ENCODE measurements around the gene NDOR1. TPM values are rescaled to one million over a fixed set of nuclear protein-coding genes. Genes with fewer than 3 reads are reported as not detected.
"Not testable (repeated sequence)": the region's sequence is repeated elsewhere in the genome, so short reads cannot be mapped to it uniquely, and the experiment has no call there.

Gene NDOR1
- total RNA-seq, 1 donor from 2014 or later: 31.6 TPM

GRCh38 chr9:137240841-137241489 is 35.5 kb downstream of the NDOR1 start, which contains the start of gene TUBB4B:
Gene TUBB4B (plus strand): TSS chr9:137241287. CDS start chr9:137241361, 74 bp downstream.
- H3K9me3 Mint-ChIP-seq (ENCODE audit: unreplicated experiment): peaks cover 5% of the 10 kb centered on the region
- peaks cover 15% of the 10 kb centered on the region for H3K27me3 Mint-ChIP-seq (ENCODE audit: unreplicated experiment)
- no peak for TF ChIP-seq CTCF (IDR thresholded peaks at IDR 0.05; ENCODE audit: partially characterized antibody, unreplicated experiment)
- H3K27ac Mint-ChIP-seq (ENCODE audit: unreplicated experiment): peak within 1 kb of the TSS; percentile 91
- H3K4me1 Mint-ChIP-seq (ENCODE audit: low read depth, unreplicated experiment): peaks cover 16% of the 10 kb centered on the region
- peak; percentile 95 for DNase-seq
- H3K4me3 Mint-ChIP-seq (ENCODE audit: unreplicated experiment): peak within 1 kb of the TSS; percentile 89
- no peaks in the 10 kb centered on the region for H3K36me3 Mint-ChIP-seq (ENCODE audit: unreplicated experiment)

- Mint-ChIP-seq H3K27ac (ENCODE audit: unreplicated experiment) (peak overlapping the region; percentile 43), H3K4me1 (ENCODE audit: low read depth, unreplicated experiment) (peaks cover 16% of the 10 kb centered on the region), H3K36me3 (ENCODE audit: unreplicated experiment) (no peaks in the 10 kb centered on the region), H3K27me3 (ENCODE audit: unreplicated experiment) (peaks cover 15% of the 10 kb centered on the region), H3K4me3 (ENCODE audit: unreplicated experiment) (peak overlapping the region; percentile 89), H3K9me3 (ENCODE audit: unreplicated experiment) (peaks cover 5% of the 10 kb centered on the region)
- TF ChIP-seq CTCF (IDR thresholded peaks at IDR 0.05; ENCODE audit: partially characterized antibody, unreplicated experiment): no peak
- DNase-seq: no peak
Observed at GRCh38 chr9:137241490-137242268, 36.2 kb downstream of the NDOR1 start.

- no peak for TF ChIP-seq CTCF (IDR thresholded peaks at IDR 0.05; ENCODE audit: partially characterized antibody, unreplicated experiment)
- Mint-ChIP-seq H3K9me3 (ENCODE audit: unreplicated experiment) (peaks cover 5% of the 10 kb centered on the region), H3K27ac (ENCODE audit: unreplicated experiment) (peak overlapping the region; percentile 66), H3K36me3 (ENCODE audit: unreplicated experiment) (no peaks in the 10 kb centered on the region), H3K4me1 (ENCODE audit: low read depth, unreplicated experiment) (peaks cover 16% of the 10 kb centered on the region), H3K4me3 (ENCODE audit: unreplicated experiment) (peak overlapping the region; percentile 89), H3K27me3 (ENCODE audit: unreplicated experiment) (peaks cover 15% of the 10 kb centered on the region)
- DNase-seq: no peak
Observed at GRCh38 chr9:137242269-137243203, 37.0 kb downstream of the NDOR1 start.

GRCh38 chr9:137243266-137243625 is 37.7 kb downstream of the NDOR1 start:
- H3K36me3 Mint-ChIP-seq (ENCODE audit: unreplicated experiment): not testable (repeated sequence)

More at GRCh38 chr9:137243266-137243625, 37.7 kb downstream of the NDOR1 start:
- peaks cover 15% of the 10 kb centered on the region for H3K27me3 Mint-ChIP-seq (ENCODE audit: unreplicated experiment)
- not testable (repeated sequence) for H3K27ac Mint-ChIP-seq (ENCODE audit: unreplicated experiment); H3K9me3 Mint-ChIP-seq (ENCODE audit: unreplicated experiment); DNase-seq
- H3K4me1 Mint-ChIP-seq (ENCODE audit: low read depth, unreplicated experiment): peaks cover 14% of the 10 kb centered on the region
- peak overlapping the region; percentile 64 for H3K4me3 Mint-ChIP-seq (ENCODE audit: unreplicated experiment)
